Measurements from ENCODE around the gene ZFYVE19.

ZFYVE19 gene, protein sequence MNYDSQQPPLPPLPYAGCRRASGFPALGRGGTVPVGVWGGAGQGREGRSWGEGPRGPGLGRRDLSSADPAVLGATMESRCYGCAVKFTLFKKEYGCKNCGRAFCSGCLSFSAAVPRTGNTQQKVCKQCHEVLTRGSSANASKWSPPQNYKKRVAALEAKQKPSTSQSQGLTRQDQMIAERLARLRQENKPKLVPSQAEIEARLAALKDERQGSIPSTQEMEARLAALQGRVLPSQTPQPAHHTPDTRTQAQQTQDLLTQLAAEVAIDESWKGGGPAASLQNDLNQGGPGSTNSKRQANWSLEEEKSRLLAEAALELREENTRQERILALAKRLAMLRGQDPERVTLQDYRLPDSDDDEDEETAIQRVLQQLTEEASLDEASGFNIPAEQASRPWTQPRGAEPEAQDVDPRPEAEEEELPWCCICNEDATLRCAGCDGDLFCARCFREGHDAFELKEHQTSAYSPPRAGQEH

GRCh38 chr15:40807028-40807887 lies at the start of gene ZFYVE19, which contains the start of gene DNAJC17:
ZFYVE19 (plus strand) TSS chr15:40807089; CDS start chr15:40807590, 501 bp downstream.
DNAJC17 (minus strand) TSS chr15:40807473; CDS start chr15:40807446, 27 bp downstream.
- in situ Hi-C loops (cut with MboI; ENCODE audit: low pct_unique_long_range_greater_than_20kb, low sequenced_read_pairs), result no loop called here
- DNase-seq, result peak; percentile 97

GRCh38 chr15:40759961-40760360 lies 46.9 kb upstream of the ZFYVE19 start:
- in situ Hi-C loops (cut with MboI; ENCODE audit: low pct_unique_long_range_greater_than_20kb, low sequenced_read_pairs), result no loop called here
- no peak for DNase-seq

DNA sequence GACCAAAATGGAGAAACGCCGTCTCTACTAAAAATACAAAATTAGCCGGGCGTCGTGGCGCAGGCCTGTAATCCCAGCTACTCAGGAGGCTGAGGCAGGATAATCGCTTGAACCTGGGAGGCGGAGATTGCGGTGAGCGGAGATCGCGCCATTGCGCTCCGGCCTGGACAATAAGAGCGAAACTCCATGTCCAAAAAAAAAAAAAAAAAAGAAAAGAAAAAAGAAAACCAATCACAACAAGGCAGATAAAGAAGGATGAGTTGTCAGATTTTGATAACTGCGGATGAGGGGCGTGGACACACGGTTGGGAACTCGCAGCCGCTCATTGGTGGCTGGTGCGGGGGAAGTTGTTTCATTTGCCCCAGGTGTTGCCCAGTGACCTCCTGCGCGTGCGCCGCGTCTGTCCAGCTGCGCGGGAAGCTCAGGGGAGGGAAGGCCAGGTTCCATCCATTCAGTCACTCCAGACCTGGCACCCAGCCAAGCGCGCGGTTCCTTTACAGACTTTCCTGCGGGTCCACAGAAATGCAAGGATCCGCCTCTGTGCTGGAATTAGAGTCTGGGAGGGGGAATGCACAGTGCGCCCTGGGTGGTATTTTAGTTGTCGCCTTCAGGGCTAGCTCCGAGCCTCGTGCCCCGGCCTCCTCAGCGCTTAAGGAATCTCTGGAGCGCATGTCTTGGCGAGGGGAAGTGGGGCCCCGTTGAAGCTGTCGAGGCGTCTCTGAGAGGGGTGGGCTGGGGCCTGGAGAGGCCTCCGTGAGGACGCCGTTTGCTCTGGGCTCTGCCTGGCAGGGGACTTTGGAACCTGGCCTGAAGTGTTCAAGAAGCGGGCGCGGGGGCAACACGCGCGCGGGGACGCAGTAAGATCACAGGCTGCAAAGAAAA lies 43.7 kb upstream of the ZFYVE19 start:
- DNase-seq, result peak; percentile 54
- in situ Hi-C loops (cut with MboI; ENCODE audit: low pct_unique_long_range_greater_than_20kb, low sequenced_read_pairs), result no loop called here

GRCh38 chr15:40763801-40764628 lies 42.9 kb upstream of the ZFYVE19 start, which contains the start of gene GCHFR:
GCHFR (plus strand) TSS chr15:40764068; CDS start chr15:40764181, 113 bp downstream.
- in situ Hi-C loops (cut with MboI; ENCODE audit: low pct_unique_long_range_greater_than_20kb, low sequenced_read_pairs), result no loop called here
- peak; percentile 76 for DNase-seq

DNA sequence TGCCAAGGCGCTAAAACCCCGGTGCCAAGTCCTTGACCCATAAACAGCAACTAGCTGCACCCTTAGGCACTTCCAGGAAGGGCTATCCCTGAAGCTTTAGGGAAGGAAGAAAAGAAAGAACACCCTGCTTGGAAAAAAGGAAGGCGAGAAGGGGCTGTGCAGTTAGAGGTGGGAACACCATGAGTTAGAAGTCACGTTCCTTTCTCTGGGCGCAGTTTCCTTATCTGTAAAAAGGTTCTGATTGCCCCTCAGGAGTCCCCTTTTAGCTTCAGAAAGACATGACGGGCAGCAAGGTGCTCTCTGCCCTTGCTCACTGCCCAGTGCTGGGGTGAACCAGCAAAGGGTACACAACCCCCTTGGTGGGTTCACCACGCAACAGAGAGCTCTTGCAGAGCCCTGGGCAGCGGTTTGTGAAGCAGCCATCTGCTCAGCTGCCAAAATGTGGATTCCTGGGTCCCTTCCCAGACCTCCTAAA lies 42.2 kb upstream of the ZFYVE19 start:
- in situ Hi-C loops (cut with MboI; ENCODE audit: low pct_unique_long_range_greater_than_20kb, low sequenced_read_pairs), result no loop called here
- peak; percentile 38 for DNase-seq

DNA sequence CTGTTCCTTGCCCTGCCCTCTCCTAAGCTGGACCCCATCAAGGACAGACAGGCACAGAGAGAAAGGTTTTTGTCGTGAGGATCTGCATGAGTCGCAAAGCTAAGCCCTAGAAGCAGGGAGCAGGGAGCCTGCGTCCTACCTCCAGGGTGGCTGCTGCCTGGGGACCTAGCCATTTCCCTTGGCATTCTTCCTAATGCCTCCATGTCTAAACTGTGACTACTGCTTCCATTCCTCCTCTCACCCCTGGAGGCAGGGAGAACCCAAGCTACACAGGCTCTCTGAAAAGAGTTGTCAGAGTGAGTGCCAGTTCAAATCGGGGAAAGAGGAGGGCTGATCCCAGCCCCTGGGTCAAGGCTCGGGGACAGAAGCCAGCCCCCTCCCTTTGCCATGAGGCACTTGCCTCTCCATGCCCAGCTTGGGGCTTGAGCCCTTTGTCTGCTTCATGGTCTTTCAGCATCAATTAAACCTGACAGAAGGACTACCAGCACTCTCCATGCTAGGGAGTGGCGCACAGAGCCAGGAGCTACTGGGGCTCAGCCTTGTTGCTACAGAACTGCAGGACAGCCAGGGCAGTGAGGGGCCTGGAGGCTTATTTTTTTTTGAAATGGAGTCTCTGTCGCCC lies 40.6 kb upstream of the ZFYVE19 start:
- in situ Hi-C loops (cut with MboI; ENCODE audit: low pct_unique_long_range_greater_than_20kb, low sequenced_read_pairs), result no loop called here
- DNase-seq, result no peak

DNA sequence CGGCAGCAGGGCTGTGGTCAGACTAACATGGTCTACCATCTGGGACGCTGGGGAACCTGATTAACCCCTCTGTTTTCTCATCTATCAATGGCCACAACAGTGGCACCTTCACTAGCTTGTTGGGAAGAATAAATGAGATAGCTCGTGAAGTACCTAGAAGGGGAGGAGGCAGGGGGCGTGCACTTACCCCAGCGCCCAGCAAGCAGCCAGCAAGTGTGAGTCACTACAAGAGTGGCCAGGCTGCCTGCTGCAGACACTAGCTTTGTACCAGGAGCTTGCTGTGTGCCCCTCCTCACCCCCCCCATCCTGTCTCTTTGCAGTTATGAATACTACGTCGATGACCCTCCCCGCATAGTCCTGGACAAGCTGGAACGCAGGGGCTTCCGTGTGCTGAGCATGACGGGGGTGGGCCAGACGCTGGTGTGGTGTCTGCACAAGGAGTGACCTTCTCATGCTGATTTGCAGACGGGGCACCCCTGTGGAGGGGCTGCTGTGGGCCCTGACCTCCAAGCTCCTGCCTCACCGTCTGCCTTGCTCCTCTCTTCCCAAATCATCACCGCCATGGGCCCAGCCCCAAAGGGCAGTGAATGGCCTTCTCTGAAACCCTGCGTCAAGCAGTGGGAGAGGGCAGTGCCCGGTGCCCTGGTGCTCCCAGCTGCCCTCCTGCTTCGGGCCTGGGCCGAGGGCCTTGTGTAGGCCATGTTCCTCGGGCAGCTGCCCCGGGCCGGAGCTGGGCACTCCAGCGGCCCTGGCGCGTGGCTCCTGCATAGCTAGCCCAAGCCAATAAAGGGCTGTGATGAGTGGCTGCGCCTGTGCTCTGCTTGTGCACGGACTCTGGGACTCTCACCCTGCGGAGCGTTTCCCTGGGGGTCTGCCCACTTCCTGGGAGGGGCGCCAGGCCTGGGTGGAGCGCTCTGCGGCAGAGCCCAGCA lies 39.7 kb upstream of the ZFYVE19 start:
- no peak for DNase-seq
- in situ Hi-C loops (cut with MboI; ENCODE audit: low pct_unique_long_range_greater_than_20kb, low sequenced_read_pairs), result no loop called here

DNA sequence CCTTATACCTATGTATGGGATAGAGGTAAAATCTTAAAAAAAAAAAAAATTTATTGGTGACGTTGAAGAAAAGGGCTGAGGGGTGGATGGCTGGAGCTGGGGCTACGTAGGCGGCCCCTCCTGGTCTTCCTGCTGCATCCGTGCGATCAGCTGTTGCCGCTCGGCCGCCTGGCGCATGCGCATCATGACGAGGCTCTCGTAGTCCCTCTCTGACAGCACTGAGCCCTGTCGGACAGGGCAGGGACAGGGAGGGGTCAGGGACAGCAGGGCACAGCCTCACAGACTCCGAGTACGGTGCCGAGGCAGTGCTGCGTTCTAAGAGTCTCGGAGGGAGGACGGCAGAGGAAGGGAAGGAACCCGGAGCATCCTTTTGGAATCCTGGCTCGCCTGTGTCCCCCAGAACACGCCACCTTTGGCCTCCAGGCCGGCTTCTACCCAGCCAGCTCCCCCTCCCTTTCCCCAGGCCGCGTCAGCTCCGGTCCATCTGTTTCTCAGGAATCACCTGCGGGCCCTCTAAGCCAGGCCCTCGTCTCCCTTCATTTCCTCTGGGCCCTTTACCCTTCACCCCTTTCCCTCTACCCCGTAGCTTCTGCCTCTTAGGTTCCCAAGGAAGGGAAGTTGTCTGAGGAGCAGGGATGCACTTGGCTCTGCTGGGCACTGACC lies 38.9 kb upstream of the ZFYVE19 start:
- no peak for DNase-seq
- in situ Hi-C loops (cut with MboI; ENCODE audit: low pct_unique_long_range_greater_than_20kb, low sequenced_read_pairs), result no loop called here

- no peak for DNase-seq
- in situ Hi-C loops (cut with MboI; ENCODE audit: low pct_unique_long_range_greater_than_20kb, low sequenced_read_pairs), result no loop called here
Measured at GRCh38 chr15:40768521-40769273, 38.2 kb upstream of the ZFYVE19 start.

- in situ Hi-C loops (cut with MboI; ENCODE audit: low pct_unique_long_range_greater_than_20kb, low sequenced_read_pairs), result no loop called here
- peak; percentile 91 for DNase-seq
Measured at GRCh38 chr15:40769274-40770146, 37.4 kb upstream of the ZFYVE19 start, which contains the start of gene C15orf62. C15orf62 (plus strand) TSS chr15:40769980; CDS start chr15:40770496, 516 bp downstream.

- DNase-seq, result no peak
- in situ Hi-C loops (cut with MboI; ENCODE audit: low pct_unique_long_range_greater_than_20kb, low sequenced_read_pairs), result no loop called here
Measured at GRCh38 chr15:40770147-40770721, 36.7 kb upstream of the ZFYVE19 start.

GRCh38 chr15:40771242-40771641 lies 35.6 kb upstream of the ZFYVE19 start:
- no peak for DNase-seq
- in situ Hi-C loops (cut with MboI; ENCODE audit: low pct_unique_long_range_greater_than_20kb, low sequenced_read_pairs), result no loop called here

DNA sequence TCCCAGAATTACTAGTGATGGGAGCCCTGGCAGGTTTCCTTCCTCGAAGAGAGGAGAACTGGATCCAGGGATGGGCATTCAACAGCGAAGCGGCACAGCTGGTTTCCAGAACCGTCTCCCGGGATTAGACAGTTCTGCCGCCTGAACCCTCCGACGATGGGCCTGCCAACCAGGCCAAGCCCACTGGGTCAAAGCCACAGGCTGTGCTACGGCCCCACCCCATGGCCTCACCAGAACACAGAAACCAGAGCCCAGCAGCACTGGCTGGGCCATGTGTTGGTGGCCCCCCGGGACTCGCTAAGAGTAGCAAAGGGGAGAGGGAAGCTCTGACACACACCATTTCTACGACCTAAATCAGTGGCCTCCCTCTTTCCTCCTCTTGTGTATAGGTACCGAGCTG lies 34.9 kb upstream of the ZFYVE19 start:
- in situ Hi-C loops (cut with MboI; ENCODE audit: low pct_unique_long_range_greater_than_20kb, low sequenced_read_pairs), result no loop called here
- DNase-seq, result no peak

- DNase-seq, result no peak
- in situ Hi-C loops (cut with MboI; ENCODE audit: low pct_unique_long_range_greater_than_20kb, low sequenced_read_pairs), result no loop called here
Measured at GRCh38 chr15:40773496-40773895, 33.4 kb upstream of the ZFYVE19 start.

Measured in KBM-7 (cell line).